GM18951 (cell line): ENCODE data around the gene KIF12.
"Not testable (repeated sequence)": the region's sequence is repeated elsewhere in the genome, so short reads cannot be mapped to it uniquely, and the experiment has no call there.

Experiments
- POLR2A ChIP-seq: IDR thresholded peaks from 4 replicates; pipeline ENCODE4 v1.6.1; 2011; ENCODE audit warnings: mild to moderate bottlenecking; ENCODE audit not compliant: insufficient read length, insufficient read depth; ENCODE audit errors: extremely low read depth
- in situ Hi-C: fragments of 300-500 bp; cut with MboI; formaldehyde crosslinking; loops from one replicate; pipeline ENCODE4 v1.12.0; 2022; ENCODE audit warnings: low sequenced_read_pairs, mixed read lengths, inconsistent platforms; ENCODE audit not compliant: unreplicated experiment

Gene KIF12

DNA sequence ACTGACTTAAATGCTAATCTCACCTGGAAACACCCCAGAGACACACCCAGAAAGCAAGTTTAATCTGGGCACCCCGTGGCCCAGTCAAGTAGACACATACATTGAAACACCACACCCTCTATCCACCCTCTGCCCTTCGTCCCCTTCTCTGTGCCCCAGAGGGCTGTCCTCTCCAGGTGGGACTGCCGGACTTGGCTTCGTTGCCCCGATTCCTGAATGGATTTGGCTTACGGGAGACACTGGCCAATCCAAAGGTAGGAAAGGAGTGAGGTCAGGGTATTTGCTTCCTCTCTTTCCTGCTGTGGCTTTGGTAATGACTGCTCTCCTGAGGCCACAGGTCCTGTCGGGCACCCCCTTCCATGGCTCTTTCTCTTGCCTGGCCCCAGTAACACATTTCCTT lies 31.0 kb upstream of the KIF12 start:
- in situ Hi-C loops, result no loop called here
- TF ChIP-seq POLR2A, result no peak

DNA sequence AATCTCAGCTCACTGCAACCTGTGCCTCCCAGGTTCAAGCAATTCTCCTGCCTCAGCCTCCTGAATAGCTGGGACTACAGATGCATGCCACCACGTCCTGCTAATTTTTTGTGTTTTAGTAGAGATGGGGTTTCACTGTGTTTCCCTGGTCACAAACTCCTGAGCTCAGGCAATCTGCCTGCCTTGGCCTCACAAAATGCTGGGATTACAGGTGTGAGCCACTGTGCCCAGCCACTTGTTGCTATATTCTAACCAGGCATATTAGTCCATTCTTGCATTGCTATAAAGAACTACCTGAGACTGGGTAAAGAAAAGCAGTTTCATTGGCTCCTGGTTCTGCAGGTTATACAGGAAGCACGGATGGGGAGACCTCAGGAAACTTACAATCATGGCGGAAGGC lies 29.7 kb upstream of the KIF12 start:
- in situ Hi-C loops, result not testable (repeated sequence)

DNA sequence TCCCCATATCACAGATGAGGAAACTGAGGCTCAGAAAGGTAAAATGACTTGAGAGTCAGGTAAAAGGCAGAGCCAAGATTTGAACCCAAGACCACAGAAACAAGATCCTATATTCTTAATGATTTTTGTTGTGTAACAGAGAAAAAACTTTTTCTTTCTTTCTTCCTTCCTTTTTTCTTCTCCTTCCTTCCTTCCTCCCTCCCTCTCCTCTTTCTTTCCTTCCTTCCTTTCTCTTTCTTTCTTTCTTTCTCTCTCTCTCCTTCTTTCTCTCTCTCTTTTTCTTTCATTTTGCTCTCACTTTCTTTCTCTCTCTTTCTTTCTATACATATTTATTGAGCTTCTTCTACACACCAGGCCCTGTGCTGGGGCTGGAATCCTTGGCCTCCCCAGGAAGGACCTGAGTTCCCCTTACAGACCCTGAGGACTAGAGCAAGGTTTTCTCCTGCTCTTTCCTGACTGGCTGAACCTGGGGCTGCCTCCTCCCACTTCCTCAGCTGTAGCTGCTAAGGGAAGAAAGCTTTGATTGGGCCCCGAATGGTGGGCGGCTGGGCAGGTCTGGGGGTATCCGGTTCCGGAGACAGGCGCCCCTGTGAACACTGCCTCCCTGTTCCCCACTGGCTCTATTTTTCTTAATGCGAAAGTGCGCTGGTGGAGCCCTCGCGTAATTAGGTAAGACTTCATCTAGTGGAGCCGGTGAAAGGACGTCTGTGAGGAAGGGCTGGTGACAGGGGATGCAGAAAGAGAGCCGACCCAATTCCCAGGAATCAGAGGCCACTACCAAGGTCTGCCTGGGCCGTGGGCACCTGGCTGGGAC lies 27.4 kb upstream of the KIF12 start:
- TF ChIP-seq POLR2A, result no peak
- in situ Hi-C loops, result no loop called here

DNA sequence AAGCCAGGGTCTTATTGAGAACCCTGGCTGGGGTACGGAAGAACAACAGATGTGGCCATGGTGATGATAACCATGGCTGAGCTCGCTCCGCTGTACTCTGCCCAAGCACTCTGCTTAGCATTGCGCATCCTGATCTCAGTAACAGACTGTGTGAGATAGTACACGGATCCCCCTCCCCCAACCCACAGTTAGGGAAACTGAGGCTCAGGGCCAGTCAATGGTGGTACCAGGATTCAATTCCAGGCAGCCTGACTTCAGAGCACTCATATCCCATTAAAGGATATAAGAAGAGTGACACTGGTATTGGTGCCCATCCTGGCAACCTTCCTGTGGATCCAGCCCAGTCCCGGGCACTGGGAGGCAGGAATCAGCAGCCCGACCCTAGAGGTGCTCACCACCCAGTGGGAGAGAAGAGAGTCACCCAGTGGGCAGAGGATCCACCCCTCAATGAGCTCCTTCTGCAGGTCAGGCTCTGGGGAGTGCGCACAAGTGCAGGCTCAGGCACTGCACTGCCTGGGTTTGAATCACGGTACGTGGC lies 26.5 kb upstream of the KIF12 start:
- no peak for TF ChIP-seq POLR2A
- in situ Hi-C loops, result no loop called here

DNA sequence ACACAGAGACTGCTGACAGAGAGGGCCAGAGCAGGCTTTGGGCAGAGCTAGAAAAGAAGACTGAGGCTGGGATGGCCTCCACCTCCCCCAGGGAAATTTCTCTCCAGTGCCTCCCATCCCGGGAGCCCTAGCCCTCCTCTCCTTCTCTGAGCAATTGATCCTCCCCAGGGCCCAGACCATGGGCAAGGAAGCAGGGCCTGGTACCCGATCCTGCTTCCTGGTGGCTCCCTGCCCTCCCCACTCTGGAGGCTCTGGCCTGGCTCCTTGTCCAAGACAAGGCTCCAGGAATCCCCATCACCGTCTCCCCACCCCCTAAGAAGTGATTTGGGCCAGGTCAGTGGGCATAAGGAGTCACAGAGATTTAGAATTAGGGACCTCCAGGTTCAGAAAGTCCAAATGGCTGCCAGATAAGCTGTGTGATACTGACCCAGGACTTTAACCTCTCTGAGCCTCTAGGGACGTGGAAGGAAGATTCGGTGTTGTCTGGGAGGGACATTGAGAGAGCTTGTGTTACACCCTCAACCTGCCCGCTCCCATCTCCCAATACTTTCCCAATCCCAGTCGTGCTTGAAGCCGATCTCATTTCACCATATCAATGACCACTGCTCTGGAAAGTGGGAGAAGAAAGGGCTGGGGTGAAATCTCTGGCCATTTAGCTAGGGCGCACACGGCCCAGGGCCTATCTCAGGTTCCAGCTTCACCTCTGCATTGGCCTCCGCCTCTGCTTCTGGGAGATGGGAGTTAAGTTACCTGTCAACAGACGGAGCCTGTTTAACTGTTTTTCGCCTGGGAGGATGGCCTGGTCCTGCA lies 25.8 kb upstream of the KIF12 start:
- no peak for TF ChIP-seq POLR2A
- in situ Hi-C loops, result no loop called here

DNA sequence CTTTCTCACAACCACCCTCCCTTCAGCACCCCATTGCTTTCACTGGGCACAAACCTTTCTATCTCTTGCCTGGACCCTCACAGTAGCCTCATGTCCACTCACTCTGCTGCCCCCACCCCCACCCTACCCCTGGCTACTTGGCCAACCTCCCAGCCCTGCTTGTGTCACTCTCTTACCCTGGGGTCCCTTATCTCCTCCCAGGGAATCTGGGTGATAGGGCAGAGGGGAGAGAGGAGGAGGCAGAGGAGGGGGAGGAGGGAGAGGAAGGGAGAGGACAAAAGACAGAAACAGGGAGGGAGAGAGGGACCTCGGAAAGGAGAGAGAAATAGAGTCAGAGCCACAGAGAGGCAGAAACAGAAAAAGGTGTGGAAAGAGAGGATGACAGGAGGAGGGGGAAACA lies 25.0 kb upstream of the KIF12 start:
- in situ Hi-C loops, result no loop called here
- TF ChIP-seq POLR2A, result no peak

DNA sequence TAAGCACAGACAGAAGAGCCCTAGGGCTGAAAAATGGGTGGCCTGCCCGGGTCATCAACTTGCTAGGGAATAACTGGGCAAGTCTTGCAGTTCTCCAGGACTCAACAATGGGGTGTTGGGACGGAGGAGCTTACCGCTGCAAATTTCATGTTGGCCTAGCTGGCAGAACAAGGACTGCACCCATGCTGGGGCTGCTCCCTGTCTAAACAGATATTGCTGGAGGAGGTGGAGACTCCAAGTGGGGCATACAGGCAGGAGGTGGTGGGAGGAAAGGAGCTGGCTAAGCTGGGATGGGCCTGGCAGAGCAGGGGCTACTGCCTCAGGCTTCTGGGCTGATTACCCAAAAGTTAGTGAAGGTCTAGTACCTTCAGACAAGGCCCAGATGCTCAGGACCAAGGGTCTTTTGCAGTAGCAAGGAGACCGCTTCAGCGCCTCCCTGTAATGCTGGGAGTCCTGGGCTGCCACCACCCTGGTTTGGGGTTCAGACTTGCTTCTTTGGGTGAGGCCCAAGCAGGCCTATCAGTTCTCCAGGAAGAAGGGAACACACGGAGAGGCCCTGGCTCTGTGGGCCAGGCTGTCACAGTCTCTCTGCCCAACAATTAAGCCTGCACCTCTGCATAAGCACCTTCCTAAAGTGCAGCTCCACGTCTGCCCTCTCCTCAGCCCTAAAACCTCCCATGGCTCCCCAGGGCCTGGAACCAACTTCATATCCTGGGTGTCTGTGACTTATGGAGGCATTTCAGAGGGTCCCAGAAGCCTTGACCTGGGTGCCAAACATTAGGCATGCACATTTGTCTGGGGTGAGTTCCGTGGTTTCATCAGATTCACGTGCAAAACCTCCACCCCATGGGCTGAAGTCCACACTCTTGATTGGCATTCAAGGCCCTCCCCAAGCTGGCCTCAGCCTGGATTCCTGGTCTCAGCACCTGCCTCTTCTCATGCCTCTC lies 24.2 kb upstream of the KIF12 start:
- TF ChIP-seq POLR2A, result no peak
- in situ Hi-C loops, result no loop called here

DNA sequence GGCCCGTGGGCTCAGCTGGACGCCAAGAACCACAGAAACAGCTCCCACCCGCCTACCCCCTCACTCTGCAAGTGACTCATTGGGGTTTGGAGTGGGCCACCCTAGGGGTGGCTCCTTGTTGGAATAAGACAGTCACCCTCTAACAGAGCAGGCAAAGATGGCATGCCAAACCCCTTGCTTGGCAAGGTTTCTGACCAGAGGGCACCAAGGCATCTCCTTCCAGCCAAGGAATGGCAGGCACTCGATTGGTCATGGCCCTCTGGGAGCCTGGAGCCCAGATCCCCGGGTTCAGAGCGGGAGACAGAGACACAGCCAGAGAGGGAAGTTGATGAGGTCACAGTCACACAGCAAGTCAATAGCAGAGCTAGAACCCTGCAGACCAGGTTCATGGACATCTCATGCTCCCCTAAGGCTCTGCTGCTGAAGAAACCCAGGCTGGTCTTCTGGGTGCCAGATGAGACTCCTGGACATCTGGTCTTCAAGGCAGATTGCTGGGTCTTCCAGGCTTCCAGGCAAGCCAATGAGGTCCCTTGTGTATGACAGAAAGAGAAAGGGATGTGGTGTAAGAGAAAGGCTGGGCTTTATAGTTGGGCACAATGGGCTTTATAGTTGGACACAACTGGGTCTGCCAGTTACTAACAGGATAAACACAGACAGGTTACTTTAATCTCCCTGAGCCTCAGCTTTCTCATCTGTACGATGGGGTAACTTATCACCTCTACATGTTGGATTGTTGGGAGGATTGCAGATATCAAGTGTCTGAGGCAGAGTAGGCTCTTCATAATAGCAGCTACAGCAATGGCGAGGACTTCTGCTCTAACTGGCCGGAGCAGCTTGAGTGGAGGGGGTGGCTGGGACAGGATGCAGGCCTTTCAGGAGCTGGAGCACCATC lies 23.3 kb upstream of the KIF12 start:
- no peak for TF ChIP-seq POLR2A
- in situ Hi-C loops, result no loop called here

DNA sequence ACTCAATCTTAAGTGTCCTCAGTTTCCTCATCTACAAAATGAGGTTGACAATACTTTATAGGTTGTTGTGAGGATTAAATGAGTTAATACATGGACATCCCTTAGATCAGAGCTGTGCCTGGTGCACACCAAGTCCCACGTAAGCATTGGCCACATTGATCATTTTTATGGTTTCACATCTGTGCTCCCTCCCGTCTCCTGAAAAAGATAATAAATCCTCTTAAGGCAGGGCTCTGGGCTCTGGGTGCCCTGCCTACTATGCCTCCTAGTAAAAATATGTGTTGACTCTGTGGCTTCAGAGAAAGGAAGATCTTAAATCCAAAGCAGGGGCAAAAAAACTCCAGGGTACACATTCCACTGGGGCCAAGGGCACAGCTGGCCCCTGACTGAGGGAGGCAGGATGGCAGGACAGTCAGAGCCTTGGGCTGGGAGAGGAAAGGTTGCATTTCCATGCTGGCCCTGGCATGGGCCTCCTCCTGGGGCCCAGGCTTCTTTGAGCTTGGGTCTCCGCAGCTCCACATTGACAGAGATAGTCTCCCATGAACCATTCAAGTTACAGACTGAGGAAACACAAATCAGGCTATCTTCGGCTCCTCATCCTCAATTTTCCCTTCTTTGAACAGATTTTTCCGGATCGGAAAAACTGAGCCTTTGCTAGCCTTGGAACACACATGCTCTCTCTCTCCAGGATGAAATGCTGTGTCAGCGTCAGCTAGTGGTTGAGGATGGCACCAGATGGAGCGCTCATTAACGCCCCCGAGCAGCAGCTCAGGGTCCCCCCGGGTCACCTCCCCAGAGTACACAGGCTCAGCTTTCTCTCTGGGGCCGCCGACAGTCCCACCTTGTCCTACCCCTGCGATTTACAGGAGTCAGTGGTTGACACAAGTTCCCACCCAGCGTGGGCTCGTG lies 22.4 kb upstream of the KIF12 start:
- no peak for TF ChIP-seq POLR2A
- in situ Hi-C loops, result no loop called here

DNA sequence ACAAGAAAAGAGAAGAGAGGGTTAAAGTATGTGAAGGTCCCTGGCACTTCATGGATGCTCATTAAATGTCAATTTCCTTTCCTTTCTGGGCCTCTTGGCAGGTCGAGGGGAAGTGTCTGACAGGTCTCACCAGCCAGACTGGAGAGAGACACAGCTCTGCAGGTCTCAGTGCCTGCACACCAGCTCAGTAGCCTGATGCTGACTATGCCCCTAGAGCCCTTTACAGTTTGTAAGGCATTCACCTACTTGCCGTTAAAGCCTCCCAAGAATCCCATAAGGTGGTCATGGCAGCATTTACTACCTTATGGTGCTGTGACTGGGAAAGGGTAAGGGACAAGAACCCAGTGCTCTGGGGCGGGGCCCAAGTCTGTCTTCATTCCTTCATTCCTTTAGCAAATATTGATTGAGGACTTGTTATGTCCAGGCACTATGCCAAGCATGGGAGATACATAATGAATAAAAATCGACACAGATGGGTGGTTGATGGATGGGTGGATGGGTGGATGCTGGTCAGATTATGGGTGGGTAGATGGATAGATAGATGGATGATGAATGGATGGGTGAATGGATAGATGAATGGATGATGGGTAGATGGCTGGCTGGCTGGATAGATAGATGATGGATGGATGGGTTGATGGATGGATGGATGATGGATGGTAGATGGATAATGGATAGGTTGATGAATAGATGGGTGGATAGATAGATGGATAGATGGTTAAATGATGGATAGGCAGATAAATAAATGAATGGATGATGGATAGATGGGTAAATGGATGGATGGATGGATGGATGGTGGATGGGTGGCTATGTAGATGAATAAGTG lies 21.3 kb upstream of the KIF12 start:
- in situ Hi-C loops, result no loop called here
- TF ChIP-seq POLR2A, result no peak
